ENCODE results near the gene FA2H.
A peak's percentile ranks its signal among the peaks of the same experiment; 100 is the strongest.
"Not testable (repeated sequence)": the region's sequence is repeated elsewhere in the genome, so short reads cannot be mapped to it uniquely, and the experiment has no call there.

The FA2H gene

DNA sequence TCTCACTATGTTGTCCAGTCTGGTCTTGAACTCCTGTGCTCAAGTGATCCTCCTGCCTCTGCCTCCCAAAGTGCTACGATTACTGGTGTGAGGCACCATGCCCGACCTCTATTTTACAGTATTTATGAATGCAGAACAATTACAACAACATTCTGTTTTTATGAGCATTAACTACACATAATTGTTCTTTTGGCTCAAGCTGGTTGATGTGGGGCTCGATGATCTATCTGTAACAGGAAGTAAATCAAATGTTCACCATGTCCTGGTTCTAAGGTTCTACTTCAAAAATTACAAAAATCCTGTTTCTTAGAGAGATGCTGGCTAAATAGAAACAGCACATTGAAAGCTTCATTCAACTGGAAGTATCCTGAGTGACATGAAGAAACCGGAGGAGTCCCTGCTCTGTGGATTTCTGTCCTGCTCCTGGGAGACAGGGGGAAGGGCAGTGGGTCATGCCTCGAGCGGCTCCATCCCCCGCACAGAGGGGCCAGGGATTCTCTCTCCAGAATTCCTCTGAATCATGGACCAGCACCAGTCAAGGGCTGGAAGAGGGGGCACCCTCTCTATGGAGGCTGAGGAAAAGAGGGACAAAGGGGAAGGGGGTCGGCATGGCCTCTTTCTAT is 31.5 kb downstream of the FA2H start:
- no peak for DNase-seq

- DNase-seq, result no peak
These were observed 32.6 kb downstream of the FA2H start for GRCh38 chr16:74742051-74742481.

DNA sequence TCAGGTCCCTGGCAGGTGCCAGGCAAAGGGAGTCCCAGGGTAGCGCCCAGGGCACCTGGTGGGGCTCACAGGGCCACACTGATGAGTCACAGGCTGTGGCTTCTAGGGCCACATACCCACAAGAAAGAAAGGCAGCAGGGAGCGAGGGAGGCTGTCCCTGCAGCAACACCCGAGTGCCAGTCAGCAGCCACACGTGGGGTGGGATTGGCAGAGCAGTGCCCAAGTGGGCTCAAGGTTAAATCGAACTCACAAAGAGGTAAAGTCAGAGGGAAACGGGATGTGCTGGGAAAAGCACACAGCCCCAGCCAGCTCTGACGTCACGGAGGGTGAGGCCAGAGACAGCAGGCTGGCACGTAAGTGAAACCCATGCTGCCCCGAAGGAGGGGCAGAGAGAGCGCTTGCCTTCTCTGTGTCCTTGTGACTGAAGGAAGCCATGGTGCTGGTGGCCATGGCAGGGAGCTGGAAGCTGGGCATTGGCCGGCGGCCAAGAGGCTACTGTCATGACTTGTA is 33.8 kb downstream of the FA2H start:
- DNase-seq, result no peak

- DNase-seq, result no peak
These were observed 35.3 kb downstream of the FA2H start for GRCh38 chr16:74739275-74739674.

DNA sequence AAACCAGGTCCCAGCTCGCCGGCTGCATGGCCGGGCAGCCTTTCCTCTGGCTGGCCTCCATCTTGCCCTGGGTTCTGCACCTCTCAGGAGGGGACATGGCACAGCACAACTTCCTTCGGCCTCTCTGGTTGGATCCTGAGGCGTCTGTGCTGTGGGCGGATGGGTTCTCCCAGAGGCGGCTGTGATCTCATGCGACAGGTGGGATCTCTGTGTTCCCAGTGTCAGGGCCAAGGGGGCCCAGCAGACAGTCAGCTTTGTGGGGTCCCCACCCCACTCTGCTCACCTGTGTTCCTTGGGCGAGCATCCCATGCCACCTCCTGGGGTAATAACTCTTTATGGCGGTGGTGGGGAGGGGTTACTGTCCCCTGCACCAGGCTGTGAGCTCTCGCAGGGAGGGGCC is 35.8 kb downstream of the FA2H start:
- no peak for DNase-seq

DNA sequence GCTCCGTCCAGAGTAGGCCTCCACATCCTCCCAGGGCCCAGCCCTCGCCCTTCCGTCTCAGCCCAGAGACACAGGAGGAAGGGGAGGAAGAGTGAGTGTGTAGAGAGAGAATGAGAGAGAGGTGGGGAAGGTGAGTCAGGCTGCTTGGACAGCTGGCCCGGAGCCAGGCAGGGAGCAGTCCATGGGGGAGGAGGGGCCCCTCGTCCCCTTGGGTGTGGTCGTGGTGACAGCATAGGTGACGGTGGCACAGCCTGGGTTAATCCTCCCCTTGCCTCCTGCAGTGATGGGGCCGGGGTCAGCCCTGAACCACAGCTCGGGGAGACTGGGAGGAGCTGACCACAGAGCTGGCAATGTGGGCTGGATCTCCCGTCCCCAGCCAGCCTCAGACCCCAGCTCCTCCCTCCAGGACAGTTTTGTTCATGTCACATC is 36.5 kb downstream of the FA2H start:
- no peak for DNase-seq

GRCh38 chr16:74737521-74737920 is 37.1 kb downstream of the FA2H start:
- DNase-seq, result no peak

DNA sequence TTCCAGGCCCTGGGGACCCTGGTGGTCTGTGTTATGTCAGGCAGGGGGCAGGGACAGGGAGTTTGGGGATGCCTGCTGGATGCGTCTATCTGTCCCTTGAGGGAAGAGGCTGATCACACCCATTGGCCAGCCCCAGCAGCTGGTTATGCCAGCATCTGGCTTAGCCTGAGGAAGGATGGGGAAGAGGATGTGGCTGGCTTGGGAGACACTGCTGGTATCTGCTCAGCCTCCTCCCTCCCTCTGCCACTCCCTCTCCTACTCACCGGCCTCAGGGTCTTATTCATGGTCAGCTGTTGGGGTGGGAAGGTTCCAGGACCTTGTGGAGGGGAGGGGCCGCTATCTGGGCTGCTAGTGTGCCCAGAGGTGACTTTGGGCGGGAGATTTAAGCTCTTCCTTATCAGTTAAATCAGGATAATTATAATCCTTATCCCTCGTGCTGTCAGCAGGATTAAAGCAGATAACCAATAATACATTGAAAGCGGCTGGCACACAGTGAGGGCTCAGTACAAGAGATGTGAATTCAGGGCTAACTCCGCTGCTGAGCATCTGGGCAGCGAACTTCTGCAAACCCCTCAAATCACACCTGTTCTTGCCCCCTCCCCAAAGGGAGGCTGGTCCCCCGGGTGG is 38.0 kb downstream of the FA2H start:
- DNase-seq, result no peak

GRCh38 chr16:74735554-74735953 is 39.1 kb downstream of the FA2H start:
- no peak for DNase-seq

DNA sequence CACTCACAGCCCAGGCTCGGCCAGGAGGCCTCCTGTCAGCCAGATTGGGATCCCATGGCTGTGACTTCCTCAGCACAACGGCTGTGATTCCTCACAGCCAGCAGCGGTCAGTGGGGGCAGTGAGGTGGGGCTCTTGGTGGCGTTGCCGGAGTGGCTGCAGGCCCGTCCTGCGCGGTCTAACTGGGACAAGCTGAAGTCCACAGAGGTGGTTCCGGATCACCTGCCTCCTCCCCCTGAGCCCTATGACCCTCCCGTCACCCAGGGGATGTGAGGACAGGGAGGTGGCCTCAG is 39.5 kb downstream of the FA2H start:
- no peak for DNase-seq

DNA sequence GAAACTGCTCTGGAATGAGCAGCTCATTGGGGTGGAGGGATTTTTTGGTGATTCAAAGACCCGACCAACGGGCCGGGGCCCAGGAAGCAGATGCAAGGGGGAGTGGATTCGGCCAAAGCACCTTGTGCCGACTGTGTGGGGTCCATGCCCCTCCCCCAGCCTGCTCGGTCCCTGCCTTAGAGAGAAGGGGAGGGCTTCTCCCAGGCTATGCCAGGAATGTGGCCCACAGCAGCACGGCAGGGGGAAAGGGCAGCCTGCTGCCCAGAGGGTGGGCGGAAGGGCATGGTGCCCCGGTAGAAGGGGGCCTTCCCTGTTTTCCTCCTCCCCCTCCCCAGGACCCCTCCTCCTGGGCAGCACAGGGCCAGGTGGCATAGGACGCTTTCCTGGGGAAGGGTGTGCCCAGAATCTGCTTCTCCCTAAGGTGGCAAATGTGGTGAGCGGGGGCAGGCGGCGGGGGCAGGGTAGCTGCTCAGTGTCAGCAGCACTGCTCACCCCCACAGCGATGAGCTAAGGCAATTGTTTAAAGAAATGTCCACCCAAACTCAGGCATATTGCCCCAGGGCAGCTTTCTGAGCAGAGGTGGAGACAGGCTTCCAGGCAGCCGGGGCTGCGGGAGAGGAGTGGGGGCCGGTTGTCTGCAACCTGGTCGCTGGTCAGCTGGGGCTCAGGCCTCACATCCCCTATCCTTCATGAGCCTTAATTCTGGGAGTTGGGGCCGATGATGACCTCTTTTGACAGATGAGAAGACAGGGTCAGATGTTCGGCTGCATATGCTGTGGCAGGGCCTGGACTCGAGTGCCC is 40.1 kb downstream of the FA2H start:
- DNase-seq, result no peak

DNA sequence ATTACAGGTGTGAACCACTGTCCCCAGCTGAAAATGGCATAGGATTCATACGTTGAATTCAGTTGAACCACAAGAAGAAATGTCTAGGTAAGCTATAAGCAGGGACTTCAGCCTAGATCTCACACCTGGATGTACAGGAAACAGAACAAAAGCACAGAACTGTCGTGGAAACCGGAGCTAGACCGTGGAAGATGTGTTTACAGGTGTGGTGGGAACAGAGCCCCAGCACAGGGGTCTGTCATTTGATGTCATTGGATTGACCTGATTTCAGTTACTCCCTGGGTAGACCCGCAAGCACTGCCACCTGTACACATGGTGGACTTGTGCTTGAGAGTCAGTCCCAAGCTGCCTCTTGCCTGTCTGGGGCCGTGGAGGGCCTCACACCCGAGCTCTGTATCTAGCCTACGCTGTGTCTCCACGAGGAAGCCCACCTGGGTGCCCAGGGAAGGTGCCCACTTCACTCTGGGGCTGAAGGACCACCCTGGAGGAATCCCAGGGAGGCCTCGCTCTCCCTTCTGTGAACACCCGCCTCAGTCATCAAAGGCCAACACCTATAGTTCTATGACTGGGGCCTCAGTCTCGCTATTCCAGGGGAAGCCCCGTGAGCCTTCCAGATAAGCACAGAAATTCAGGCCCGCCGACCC is 41.8 kb downstream of the FA2H start:
- DNase-seq, result no peak

DNA sequence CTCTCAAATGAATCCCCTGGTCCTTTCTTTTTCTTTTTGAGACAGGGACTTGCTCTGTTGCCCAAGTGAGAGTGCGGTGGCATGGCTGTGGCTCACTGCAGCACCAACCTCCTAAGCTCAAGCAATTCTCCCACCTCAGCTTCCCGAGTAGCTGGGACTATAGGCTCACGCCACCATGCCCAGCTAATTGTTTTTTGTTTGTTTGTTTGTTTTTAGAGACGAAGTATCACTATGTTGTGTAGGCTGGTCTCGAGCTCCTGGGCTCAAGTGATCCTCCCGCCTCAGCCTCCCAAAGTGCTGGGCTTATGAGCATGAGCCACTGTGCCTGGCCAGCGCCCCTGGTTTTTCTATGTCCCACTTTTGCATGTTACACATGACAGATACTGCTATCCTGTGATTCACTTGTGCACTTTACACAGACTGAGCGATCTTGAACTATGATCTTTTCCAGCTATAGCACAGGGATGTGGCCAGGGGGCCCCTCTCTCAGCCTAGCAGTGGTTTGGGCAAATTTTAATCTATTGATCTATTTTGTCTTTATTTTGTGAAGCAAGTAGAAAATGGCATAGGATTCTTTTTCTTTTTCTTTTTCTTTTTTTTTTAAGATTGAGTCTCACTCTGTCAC is 42.7 kb downstream of the FA2H start:
- no peak for DNase-seq

DNA sequence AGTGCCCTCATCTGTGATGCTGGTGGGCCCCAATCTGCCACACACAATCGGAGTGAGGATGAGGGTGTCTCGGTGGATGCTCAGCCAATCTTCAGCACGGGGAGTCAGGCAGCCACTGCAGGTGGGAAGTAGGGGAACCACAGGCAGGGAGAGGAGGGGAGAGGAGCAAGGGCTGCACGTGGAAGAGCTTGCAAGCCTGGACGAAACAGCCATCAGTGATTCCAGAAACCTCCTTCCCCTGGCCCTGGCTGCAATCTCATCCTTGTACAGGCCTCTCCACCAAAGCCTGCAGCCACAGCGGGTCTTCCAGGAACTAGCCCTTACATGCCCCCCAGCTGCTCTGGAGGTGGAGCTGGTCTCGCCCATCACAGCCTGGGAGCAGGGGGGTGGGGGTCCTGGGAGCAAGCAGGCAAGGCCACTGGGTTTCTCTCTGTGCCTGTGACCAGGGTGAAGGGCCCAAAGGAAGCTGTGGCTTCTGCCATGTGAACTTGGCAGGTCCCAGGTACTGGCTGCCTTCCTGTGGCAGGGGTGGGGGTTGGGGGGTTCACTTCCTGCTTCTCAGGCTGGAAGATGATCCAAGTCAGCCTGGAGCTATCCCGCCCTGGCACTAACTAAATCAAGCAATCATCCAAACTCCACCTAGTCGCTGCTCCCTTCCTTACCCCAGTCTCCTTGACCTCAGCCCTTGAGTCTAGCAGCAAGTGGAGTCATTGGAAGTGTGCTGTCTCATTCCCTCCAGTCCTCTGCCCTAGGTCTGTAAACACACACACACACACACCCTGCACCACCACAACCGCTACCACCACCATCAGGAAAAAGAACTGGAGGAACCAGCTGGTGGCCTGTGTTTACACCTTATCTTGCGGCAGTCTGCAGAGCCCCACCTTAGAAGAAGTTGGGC is 44.6 kb downstream of the FA2H start:
- no peak for DNase-seq

- no peak for DNase-seq
These were observed 46.7 kb downstream of the FA2H start for GRCh38 chr16:74727903-74728302.

GRCh38 chr16:74726716-74727115 is 47.9 kb downstream of the FA2H start:
- no peak for DNase-seq

DNA sequence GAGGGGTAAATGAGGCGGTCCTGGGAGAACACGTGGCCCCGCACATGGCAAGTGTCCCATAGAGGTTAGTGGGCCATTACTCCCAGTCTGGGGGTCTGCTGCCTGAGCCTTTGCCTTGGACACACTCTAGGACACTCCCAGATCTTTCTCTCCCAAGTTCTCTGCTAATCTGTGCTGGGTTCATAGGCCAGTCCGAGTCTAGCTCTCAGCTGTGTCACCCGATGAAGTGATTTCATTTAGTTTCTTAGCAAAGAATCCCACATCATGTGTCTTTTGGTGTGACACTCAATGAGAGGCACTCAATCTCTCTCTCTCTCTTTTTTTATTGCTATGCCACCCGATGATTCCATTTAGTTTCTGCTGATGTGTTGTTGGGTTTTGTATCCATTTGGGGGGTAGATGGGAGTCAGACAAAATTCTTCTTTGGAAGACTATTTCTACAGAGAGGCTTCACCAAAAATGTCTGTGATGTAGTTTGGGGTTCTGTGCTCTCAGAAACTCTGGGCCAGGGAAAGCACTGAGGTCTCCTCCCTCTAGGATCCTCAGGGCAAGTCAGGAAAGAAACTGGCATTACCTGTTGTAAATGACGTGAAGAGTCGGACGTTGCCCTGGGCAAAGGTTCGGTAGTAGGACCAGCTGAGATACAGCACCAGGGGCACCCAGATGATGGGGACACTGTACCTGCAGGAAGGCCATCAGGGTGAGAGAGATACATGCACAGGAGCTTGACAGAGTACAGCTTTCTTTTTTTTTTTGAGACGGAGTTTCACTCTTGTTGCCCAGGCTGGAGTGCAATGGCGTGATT is 48.8 kb downstream of the FA2H start:
- DNase-seq, result no peak

DNA sequence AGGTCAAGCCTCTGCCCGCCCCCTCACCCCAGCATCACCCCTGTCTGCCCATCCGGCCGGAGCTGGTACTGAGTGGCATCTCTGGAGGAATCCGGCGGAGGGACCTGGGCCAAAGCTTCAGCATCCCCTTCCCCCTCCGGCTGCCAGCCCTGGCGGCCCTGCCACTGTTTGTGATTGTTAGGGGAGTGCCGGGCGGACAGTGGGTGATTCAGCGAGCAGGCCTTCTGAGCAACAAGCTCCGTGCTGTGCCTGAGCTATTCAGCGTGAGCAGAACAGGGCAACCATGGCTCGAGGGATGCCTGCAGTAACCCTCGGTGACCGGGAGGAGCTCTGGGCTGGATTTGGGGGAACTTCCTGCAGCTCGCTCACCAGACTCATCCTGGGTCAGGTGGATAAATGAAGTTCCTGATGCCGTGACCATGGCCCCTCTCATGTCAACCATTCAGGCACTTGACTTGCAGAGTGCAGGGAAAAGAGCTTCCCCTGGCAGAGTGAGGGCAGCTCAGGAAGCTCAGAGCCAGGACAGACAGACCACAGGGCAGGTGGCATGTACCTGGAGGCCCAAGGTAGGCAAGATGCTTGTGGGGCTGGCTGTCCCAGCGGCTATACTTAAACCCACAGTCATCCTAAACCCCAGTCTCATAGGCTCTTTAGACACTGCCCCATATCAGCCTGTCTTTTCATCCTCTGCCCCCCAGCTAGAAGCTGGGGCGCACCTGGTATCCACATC is 49.6 kb downstream of the FA2H start:
- peak; percentile 66 for DNase-seq

GRCh38 chr16:74723256-74723655 is 51.4 kb downstream of the FA2H start:
- DNase-seq, result no peak

- not testable (repeated sequence) for DNase-seq
These were observed 52.5 kb downstream of the FA2H start for GRCh38 chr16:74722156-74722555.
